Nephron progenitor cell (in vitro differentiated cells): ENCODE measurements around the gene SUFU.

ENCODE experiments used
- DNase-seq: peaks from one replicate; pipeline ENCODE4 v3.0.0; 2021
- H3K27ac Mint-ChIP-seq: 2 replicates; pipeline ENCODE4 v1.8.0; 2021; ENCODE audit warnings: mild to moderate bottlenecking, moderate library complexity, mixed read lengths
- H3K27me3 Mint-ChIP-seq: 2 replicates; pipeline ENCODE4 v1.8.0; 2021; ENCODE audit warnings: mild to moderate bottlenecking, low read depth, mixed read lengths; ENCODE audit not compliant: poor library complexity
- H3K36me3 Mint-ChIP-seq: 2 replicates; pipeline ENCODE4 v1.8.0; 2021; ENCODE audit warnings: low read depth, mixed read lengths
- H3K4me1 Mint-ChIP-seq: 2 replicates; pipeline ENCODE4 v1.8.0; 2021; ENCODE audit warnings: mixed read lengths
- H3K4me3 Mint-ChIP-seq: 2 replicates; pipeline ENCODE4 v1.8.0; 2021; ENCODE audit warnings: mild to moderate bottlenecking, moderate library complexity, mixed read lengths
- H3K9me3 Mint-ChIP-seq: 2 replicates; pipeline ENCODE4 v1.8.0; 2021; ENCODE audit warnings: mild to moderate bottlenecking, moderate library complexity, mixed read lengths
- CTCF ChIP-seq: fragments of 200-600 bp; sonication (generic); IDR thresholded peaks from 2 replicates; pipeline ENCODE4 v1.5.0; 2021; ENCODE audit warnings: antibody characterized with exemption

Gene SUFU

DNA sequence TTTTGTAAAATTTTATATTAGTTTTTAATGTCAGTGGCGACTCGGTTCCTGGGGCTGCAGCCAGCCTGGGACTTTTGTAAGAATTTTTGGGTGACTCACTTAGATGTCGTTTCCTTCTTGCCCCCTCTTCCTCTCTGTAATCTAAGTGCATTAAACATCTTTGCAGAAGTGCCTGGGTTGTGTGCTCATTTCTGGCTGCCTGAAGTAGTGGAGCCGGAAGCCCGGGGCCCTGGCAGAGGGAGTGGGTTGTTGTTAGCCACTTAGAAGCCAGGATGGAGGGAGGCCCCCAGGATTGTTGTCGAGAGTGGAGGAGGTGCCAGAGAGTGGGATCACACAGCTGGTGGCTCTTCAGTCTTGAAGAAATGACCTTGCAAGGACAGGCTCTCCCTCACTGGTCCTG, 129.5 kb downstream of the SUFU start:
- Mint-ChIP-seq H3K27ac (peak overlapping the region; percentile 98), H3K4me3 (peak overlapping the region; percentile 33), H3K4me1 (peaks cover 62% of the 10 kb centered on the region)

GRCh38 chr10:102633848-102634247, 130.1 kb downstream of the SUFU start:
- H3K36me3 Mint-ChIP-seq, result peaks cover 7% of the 10 kb centered on the region
- no peak for DNase-seq
- H3K27ac Mint-ChIP-seq, result peak overlapping the region; percentile 98
- H3K27me3 Mint-ChIP-seq, result peaks cover 4% of the 10 kb centered on the region
- H3K9me3 Mint-ChIP-seq, result no peaks in the 10 kb centered on the region
- TF ChIP-seq CTCF, result no peak
- H3K4me1 Mint-ChIP-seq, result peaks cover 57% of the 10 kb centered on the region
- no peak overlapping the region for H3K4me3 Mint-ChIP-seq

More for the DNA sequence above, 129.5 kb downstream of the SUFU start:
- Mint-ChIP-seq H3K27me3 (peaks cover 4% of the 10 kb centered on the region), H3K36me3 (peaks cover 7% of the 10 kb centered on the region), H3K9me3 (no peaks in the 10 kb centered on the region)
- no peak for DNase-seq
- no peak for TF ChIP-seq CTCF

- H3K9me3 Mint-ChIP-seq, result no peaks in the 10 kb centered on the region
- peaks cover 51% of the 10 kb centered on the region for H3K4me1 Mint-ChIP-seq
- H3K4me3 Mint-ChIP-seq, result no peak overlapping the region
- DNase-seq, result no peak
- peak overlapping the region; percentile 51 for H3K27ac Mint-ChIP-seq
- TF ChIP-seq CTCF, result no peak
- H3K27me3 Mint-ChIP-seq, result peaks cover 4% of the 10 kb centered on the region
- H3K36me3 Mint-ChIP-seq, result peaks cover 7% of the 10 kb centered on the region
These were observed 130.9 kb downstream of the SUFU start for GRCh38 chr10:102634686-102635085.

DNA sequence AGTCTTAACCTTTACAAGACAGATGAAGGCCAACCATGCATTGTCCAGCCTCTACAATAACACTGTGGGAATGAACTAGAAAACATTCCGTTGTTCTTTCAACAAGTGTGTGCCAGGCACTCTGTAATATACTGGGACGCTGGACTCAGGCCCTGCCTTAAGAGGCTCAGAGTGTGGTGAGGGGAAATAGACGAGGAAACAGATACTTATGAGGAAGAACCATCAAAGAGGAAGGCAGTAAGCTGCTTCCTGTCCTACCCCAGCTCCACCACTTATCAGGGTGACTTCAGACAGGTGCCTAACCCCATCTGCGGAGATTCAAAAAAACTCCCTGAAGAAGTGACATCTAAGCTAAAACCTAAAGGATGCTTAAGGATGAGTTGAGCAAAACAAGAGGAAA, 131.6 kb downstream of the SUFU start:
- Mint-ChIP-seq H3K4me3 (no peak overlapping the region), H3K4me1 (peaks cover 47% of the 10 kb centered on the region), H3K36me3 (peaks cover 7% of the 10 kb centered on the region), H3K9me3 (no peaks in the 10 kb centered on the region), H3K27me3 (peaks cover 4% of the 10 kb centered on the region), H3K27ac (no peak overlapping the region)
- no peak for TF ChIP-seq CTCF
- DNase-seq, result no peak

- H3K4me1 Mint-ChIP-seq, result peaks cover 16% of the 10 kb centered on the region
- no peak for DNase-seq
- H3K27me3 Mint-ChIP-seq, result peaks cover 4% of the 10 kb centered on the region
- H3K36me3 Mint-ChIP-seq, result no peaks in the 10 kb centered on the region
- no peak overlapping the region for H3K4me3 Mint-ChIP-seq
- no peaks in the 10 kb centered on the region for H3K9me3 Mint-ChIP-seq
- no peak overlapping the region for H3K27ac Mint-ChIP-seq
- TF ChIP-seq CTCF, result no peak
These were observed 135.8 kb downstream of the SUFU start for GRCh38 chr10:102639537-102639936.

DNA sequence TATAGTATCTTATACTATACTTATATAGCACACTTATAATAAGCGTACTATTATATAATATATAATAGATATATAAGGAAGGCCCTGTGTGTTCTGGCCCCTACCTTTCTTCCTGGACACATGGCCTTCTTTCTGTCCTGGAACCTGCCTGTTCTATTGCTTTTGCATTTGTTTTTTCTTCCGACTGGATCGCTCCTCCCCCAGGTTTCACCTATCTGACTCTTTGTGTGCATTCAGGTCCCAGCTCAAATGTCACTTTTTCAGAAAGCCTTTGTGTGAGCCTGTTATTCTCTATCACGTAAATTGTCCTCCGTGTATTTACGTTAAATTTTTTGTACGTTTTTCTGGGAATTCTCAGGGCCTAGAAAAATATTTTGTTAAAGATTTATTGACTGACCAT, 137.6 kb downstream of the SUFU start:
- Mint-ChIP-seq H3K4me3 (peak overlapping the region; percentile 86), H3K4me1 (peaks cover 30% of the 10 kb centered on the region), H3K36me3 (no peaks in the 10 kb centered on the region), H3K9me3 (no peaks in the 10 kb centered on the region), H3K27me3 (peaks cover 4% of the 10 kb centered on the region), H3K27ac (peak overlapping the region; percentile 99)
- TF ChIP-seq CTCF, result no peak
- DNase-seq, result no peak
